Stomach (tissue), 9 donors: ENCODE data around the gene CSRP1. TPM values are rescaled to one million over a fixed set of nuclear protein-coding genes. Genes with fewer than 3 reads are reported as not detected.

ENCODE experiments used
- DNase-seq, 2 donors: peaks; one replicate each; pipeline versions ENCODE4 v3.0.0 to v3.0.0-alpha.2; 2013 to 2019
- H3K27ac ChIP-seq, 5 donors: fragments of 200-600 bp in 4 of 5; sonication (generic) in 4 of 5; one replicate each; pipeline ENCODE4 v1.5.1; 2013 to 2019; ENCODE audit warnings: mild to moderate bottlenecking in 1 of 5, moderate library complexity in 1 of 5
- H3K27me3 ChIP-seq, 3 donors: fragments of 200-600 bp; sonication (generic); one replicate each; pipeline ENCODE4 v1.5.1; 2017 to 2019; ENCODE audit warnings: mixed run types in 1 of 3
- H3K36me3 ChIP-seq, 4 donors: fragments of 200-600 bp; sonication (generic); 1 replicate in 3 of 4; 2 replicates in 1 of 4; pipeline ENCODE4 v1.5.1; 2016 to 2019
- H3K4me1 ChIP-seq, 4 donors: fragments of 200-600 bp; sonication (generic); one replicate each; pipeline ENCODE4 v1.5.1; 2016 to 2019
- H3K4me3 ChIP-seq, 4 donors: fragments of 200-600 bp; sonication (generic) in 3 of 4; one replicate each; pipeline ENCODE4 v1.5.1; 2016 to 2019; ENCODE audit warnings: mild to moderate bottlenecking in 1 of 4
- H3K9me3 ChIP-seq, 4 donors: fragments of 200-600 bp; sonication (generic); one replicate each; pipeline ENCODE4 v1.5.1; 2016 to 2019
- CTCF ChIP-seq, 7 experiments: fragments of 450-650 bp in 4 of 7; fragments of 200-600 bp in 3 of 7; sonication (generic) in 3 of 7; IDR thresholded peaks; one replicate each; pipeline ENCODE4 v1.5.1; 2016 to 2019; ENCODE audit warnings: antibody characterized with exemption in 7 of 7, control low read depth in 2 of 7, mild to moderate bottlenecking in 1 of 7
- EP300 ChIP-seq: sonication (generic); formaldehyde crosslinking; IDR thresholded peaks from one replicate; pipeline ENCODE4 v1.6.1; 2017; ENCODE audit warnings: antibody characterized with exemption
- POLR2A ChIP-seq, 4 donors: fragments of 450-650 bp; IDR thresholded peaks; one replicate each; pipeline ENCODE4 v1.6.1; 2016; ENCODE audit warnings: antibody characterized with exemption in 4 of 4, control low read depth in 2 of 4, mild to moderate bottlenecking in 1 of 4, moderate library complexity in 1 of 4
- POLR2AphosphoS5 ChIP-seq, 3 donors: sonication (generic); formaldehyde crosslinking; IDR thresholded peaks; one replicate each; pipeline ENCODE4 v1.6.1; 2016; ENCODE audit warnings: antibody characterized with exemption in 3 of 3
- WGBS, 5 donors: extraction: QIAGEN DNeasy Blood & Tissue Kit in 3 of 5; methylation state at CpG; one replicate each; pipeline versions ENCODE4 v1.1.5 to v1.1.7; 2013 to 2018; 5-methylcytosine and 5-hydroxymethylcytosine counted together
- intact Hi-C: fragments of 100-400 bp; cut with DNase I; formaldehyde crosslinking; loops from one replicate; pipeline ENCODE4 v1.15.1; 2023; ENCODE audit warnings: low total_unique reads
- polyA plus RNA-seq, 3 donors: library from polyadenylated mRNA; stranded (reverse); fragments of 200-250 nt; gene quantifications; one replicate each; pipeline ENCODE4 v1.2.3, GENCODE V29; 2013
- total RNA-seq, 5 donors: library from RNA; depleted of rRNA; stranded (reverse); fragments of >200 nt; gene quantifications; one replicate each; pipeline versions ENCODE4 v1.1.0 to v1.2.3, GENCODE V29; 2014 to 2016
- donor health status: healthy with polysubstance abuse.
- donor health status: Bipolar disorder and iron deficiency.
- donor health status: healthy.

Gene CSRP1
- total and polyA plus RNA-seq, 8 donors, result 220 to 2,162 (median 528) TPM

- intact Hi-C loops, result no loop called here
- Histone ChIP-seq H3K4me1 (peaks cover 28 to 62% (median 41%) of the 10 kb centered on the region in 4 donors), H3K27me3 (peaks cover 0 to 45% (median 23%) of the 10 kb centered on the region in 3 donors), H3K9me3 (no peaks in the 10 kb centered on the region), H3K27ac (peak overlapping the region in 4 of 5 donors; percentile 59 to 74 (median 72)), H3K36me3 (no peaks in the 10 kb centered on the region), H3K4me3 (no peak overlapping the region)
- 50 to 69% (median 62%) methylated on average over 6 of the region's 6 CpGs for WGBS, 5 donors
- TF ChIP-seq POLR2AphosphoS5 (IDR thresholded peaks at IDR 0.05) (peak in 1 of 3 donors; percentile 57), POLR2A (IDR thresholded peaks at IDR 0.05) (no peak)
- DNase-seq, result no peak
Observed at GRCh38 chr1:201535046-201535918, 28.4 kb upstream of the CSRP1 start.

GRCh38 chr1:201533836-201534235, 26.9 kb upstream of the CSRP1 start:
- DNase-seq, result no peak
- intact Hi-C loops, result no loop called here
- Histone ChIP-seq H3K4me1 (peaks cover 15 to 48% (median 29%) of the 10 kb centered on the region in 4 donors), H3K27me3 (peaks cover 0 to 31% (median 10%) of the 10 kb centered on the region in 3 donors), H3K36me3 (no peaks in the 10 kb centered on the region), H3K9me3 (no peaks in the 10 kb centered on the region), H3K4me3 (no peak overlapping the region), H3K27ac (no peak overlapping the region)
- WGBS, 5 donors, result 61 to 76% (median 73%) methylated on average over 3 to 4 of the region's 4 CpGs
- TF ChIP-seq POLR2A (IDR thresholded peaks at IDR 0.05), result no peak
- TF ChIP-seq EP300, result no peak
- no peak for TF ChIP-seq POLR2AphosphoS5 (IDR thresholded peaks at IDR 0.05)
- no peak for TF ChIP-seq CTCF (IDR thresholded peaks at IDR 0.05)

- DNase-seq, result peak in 1 of 2 donors; percentile 66
- intact Hi-C loops, result no loop called here
- 72 to 85% (median 77%) methylated on average over 2 to 9 of the region's 9 CpGs for WGBS, 5 donors
- peak overlapping the region in 3 of 5 donors; percentile 11 to 54 (median 41) for H3K27ac ChIP-seq
- no peaks in the 10 kb centered on the region for H3K36me3 ChIP-seq
- H3K9me3 ChIP-seq, result no peaks in the 10 kb centered on the region
- no peak overlapping the region for H3K4me3 ChIP-seq
- H3K27me3 ChIP-seq, result peaks cover 0 to 10% (median 0%) of the 10 kb centered on the region in 3 donors
- TF ChIP-seq CTCF (IDR thresholded peaks at IDR 0.05) (no peak), POLR2AphosphoS5 (IDR thresholded peaks at IDR 0.05) (no peak), EP300 (no peak), POLR2A (IDR thresholded peaks at IDR 0.05) (no peak)
- H3K4me1 ChIP-seq, result peaks cover 8 to 30% (median 17%) of the 10 kb centered on the region in 4 donors
Observed at GRCh38 chr1:201531551-201532425, 24.9 kb upstream of the CSRP1 start.

- Histone ChIP-seq H3K4me3 (no peak overlapping the region), H3K27ac (peak overlapping the region in 3 of 5 donors; percentile 11 to 54 (median 41)), H3K27me3 (peaks cover 0 to 2% (median 0%) of the 10 kb centered on the region in 3 donors), H3K9me3 (no peaks in the 10 kb centered on the region), H3K36me3 (no peaks in the 10 kb centered on the region), H3K4me1 (peaks cover 1 to 22% (median 14%) of the 10 kb centered on the region in 4 donors)
- TF ChIP-seq CTCF (IDR thresholded peaks at IDR 0.05), result peak in 5 of 7 experiments; percentile 43 to 66 (median 59)
- TF ChIP-seq POLR2AphosphoS5 (IDR thresholded peaks at IDR 0.05), result peak in 2 of 3 donors; percentile 29 to 44
- TF ChIP-seq POLR2A (IDR thresholded peaks at IDR 0.05), result no peak
- intact Hi-C loops, result no loop called here
- 51 to 70% (median 64%) methylated on average over 22 to 26 of the region's 26 CpGs for WGBS, 5 donors
- peak; percentile 67 to 92 for DNase-seq
Observed at GRCh38 chr1:201530741-201531531, 24.0 kb upstream of the CSRP1 start.
